ENCODE data around the gene ATP6V1F. TPM values are rescaled to one million over a fixed set of nuclear protein-coding genes. Genes with fewer than 3 reads are reported as not detected.

ATP6V1F gene
- total RNA-seq, 4 donors from 2014 or later, result 31.2 to 137 (median 61.3) TPM

DNA sequence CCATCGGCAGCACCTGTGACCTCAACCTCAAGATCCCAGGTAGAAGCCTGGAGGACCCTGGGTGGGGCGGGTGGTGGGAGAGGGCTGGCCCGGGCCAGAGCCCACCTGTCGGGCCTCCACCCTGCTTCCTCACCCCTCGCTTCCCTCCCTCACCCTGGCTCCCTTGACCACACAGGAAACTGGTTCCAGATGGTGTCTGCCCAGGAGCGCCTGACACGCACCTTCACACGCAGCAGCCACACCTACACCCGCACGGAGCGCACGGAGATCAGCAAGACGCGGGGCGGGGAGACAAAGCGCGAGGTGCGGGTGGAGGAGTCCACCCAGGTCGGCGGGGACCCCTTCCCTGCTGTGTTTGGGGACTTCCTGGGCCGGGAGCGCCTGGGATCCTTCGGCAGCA is 8.9 kb upstream of the ATP6V1F start:
- TF ChIP-seq CTCF (IDR thresholded peaks at IDR 0.05) (no peak), POLR2A (IDR thresholded peaks at IDR 0.05) (no peak)
- Histone ChIP-seq H3K4me1 (peaks cover 3 to 6% of the 10 kb centered on the region in 2 donors), H3K4me3 (no peak overlapping the region), H3K9me3 (no peaks in the 10 kb centered on the region), H3K27ac (no peak overlapping the region), H3K36me3 (no peaks in the 10 kb centered on the region), H3K27me3 (no peaks in the 10 kb centered on the region)
- intact Hi-C loops (cut with DNase I; ENCODE audit: low total_unique reads), result no loop called here
- no peak for DNase-seq

DNA sequence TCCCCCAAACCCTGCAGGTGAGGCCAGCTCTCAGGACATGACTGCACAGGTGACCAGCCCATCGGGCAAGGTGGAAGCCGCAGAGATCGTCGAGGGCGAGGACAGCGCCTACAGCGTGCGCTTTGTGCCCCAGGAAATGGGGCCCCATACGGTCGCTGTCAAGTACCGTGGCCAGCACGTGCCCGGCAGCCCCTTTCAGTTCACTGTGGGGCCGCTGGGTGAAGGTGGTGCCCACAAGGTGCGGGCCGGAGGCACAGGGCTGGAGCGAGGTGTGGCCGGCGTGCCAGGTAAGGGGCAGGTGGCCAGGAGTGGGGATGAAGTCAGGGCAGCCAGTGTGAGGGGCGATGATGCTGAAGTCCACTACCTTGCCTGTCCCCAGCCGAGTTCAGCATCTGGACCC is 8.3 kb upstream of the ATP6V1F start:
- intact Hi-C loops (cut with DNase I; ENCODE audit: low total_unique reads), result no loop called here
- Histone ChIP-seq H3K9me3 (no peaks in the 10 kb centered on the region), H3K27ac (no peak overlapping the region), H3K36me3 (no peaks in the 10 kb centered on the region), H3K4me3 (no peak overlapping the region), H3K27me3 (no peaks in the 10 kb centered on the region), H3K4me1 (peaks cover 7 to 12% of the 10 kb centered on the region in 2 donors)
- no peak for TF ChIP-seq POLR2A (IDR thresholded peaks at IDR 0.05)
- no peak for TF ChIP-seq CTCF (IDR thresholded peaks at IDR 0.05)
- DNase-seq, result no peak

GRCh38 chr7:128855559-128855958 is 7.1 kb upstream of the ATP6V1F start:
- Histone ChIP-seq H3K27me3 (no peaks in the 10 kb centered on the region), H3K4me1 (peaks cover 7 to 20% of the 10 kb centered on the region in 2 donors), H3K27ac (no peak overlapping the region), H3K9me3 (no peaks in the 10 kb centered on the region), H3K4me3 (no peak overlapping the region), H3K36me3 (no peaks in the 10 kb centered on the region)
- DNase-seq, result no peak
- intact Hi-C loops (cut with DNase I; ENCODE audit: low total_unique reads), result no loop called here
- no peak for TF ChIP-seq CTCF (IDR thresholded peaks at IDR 0.05)
- no peak for TF ChIP-seq POLR2A (IDR thresholded peaks at IDR 0.05)

DNA sequence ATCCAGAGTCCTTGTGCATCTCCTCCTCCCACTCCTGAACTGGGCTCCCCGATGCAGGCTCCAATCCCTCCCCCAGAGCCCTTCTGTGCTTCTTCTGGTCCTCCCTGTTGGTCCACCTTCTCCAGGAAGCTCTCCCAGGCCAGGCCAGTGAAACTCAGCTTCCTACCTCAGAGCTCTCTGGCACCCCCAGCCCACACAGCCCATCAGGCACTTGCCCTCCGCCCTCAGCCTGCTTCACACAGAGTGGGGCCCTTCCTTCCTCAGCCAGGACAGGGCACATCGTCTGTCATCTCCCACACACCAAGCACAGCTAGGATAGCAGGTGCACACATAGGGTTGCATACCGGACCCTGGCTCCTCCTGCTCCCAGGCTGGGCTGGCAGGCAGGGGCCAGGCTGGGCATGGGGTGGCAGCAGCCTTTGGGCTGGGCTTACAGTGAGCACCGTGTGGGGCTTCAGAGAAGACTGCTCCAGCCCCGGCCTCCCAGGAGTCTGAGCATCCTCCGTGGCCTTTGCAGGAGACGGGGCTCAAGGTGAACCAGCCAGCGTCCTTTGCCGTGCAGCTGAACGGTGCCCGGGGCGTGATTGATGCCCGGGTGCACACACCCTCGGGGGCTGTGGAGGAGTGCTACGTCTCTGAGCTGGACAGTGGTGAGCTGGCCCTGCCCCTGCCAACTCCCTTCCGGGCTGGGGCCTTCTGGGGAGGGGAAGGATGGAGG is 6.5 kb upstream of the ATP6V1F start:
- Histone ChIP-seq H3K4me3 (no peak overlapping the region), H3K4me1 (peaks cover 7 to 20% of the 10 kb centered on the region in 2 donors), H3K27me3 (no peaks in the 10 kb centered on the region), H3K9me3 (no peaks in the 10 kb centered on the region), H3K27ac (no peak overlapping the region), H3K36me3 (no peaks in the 10 kb centered on the region)
- intact Hi-C loops (cut with DNase I; ENCODE audit: low total_unique reads), result no loop called here
- no peak for TF ChIP-seq POLR2A (IDR thresholded peaks at IDR 0.05)
- TF ChIP-seq CTCF (IDR thresholded peaks at IDR 0.05), result no peak
- no peak for DNase-seq

GRCh38 chr7:128858380-128859231 is 4.0 kb upstream of the ATP6V1F start:
- intact Hi-C loops (cut with DNase I; ENCODE audit: low total_unique reads), result no loop called here
- no peak overlapping the region for H3K4me3 ChIP-seq
- H3K27ac ChIP-seq, result peak overlapping the region; percentile 72 to 84
- peaks cover 8 to 28% of the 10 kb centered on the region in 2 donors for H3K4me1 ChIP-seq
- H3K27me3 ChIP-seq, result no peaks in the 10 kb centered on the region
- DNase-seq, result peak; percentile 43 to 52
- TF ChIP-seq POLR2A (IDR thresholded peaks at IDR 0.05) (no peak), CTCF (IDR thresholded peaks at IDR 0.05) (no peak)
- H3K9me3 ChIP-seq, result no peaks in the 10 kb centered on the region
- H3K36me3 ChIP-seq, result no peaks in the 10 kb centered on the region
